GM12873 (cell line): ENCODE data around the gene HOXD10.

Source experiments
- CTCF ChIP-seq: IDR thresholded peaks from 2 replicates; pipeline ENCODE4 v1.5.1; 2012; ENCODE audit warnings: low read depth, mild to moderate bottlenecking, moderate library complexity, low read length, control low read depth; ENCODE audit not compliant: insufficient read depth; ENCODE audit errors: missing control alignments

The HOXD10 gene

DNA sequence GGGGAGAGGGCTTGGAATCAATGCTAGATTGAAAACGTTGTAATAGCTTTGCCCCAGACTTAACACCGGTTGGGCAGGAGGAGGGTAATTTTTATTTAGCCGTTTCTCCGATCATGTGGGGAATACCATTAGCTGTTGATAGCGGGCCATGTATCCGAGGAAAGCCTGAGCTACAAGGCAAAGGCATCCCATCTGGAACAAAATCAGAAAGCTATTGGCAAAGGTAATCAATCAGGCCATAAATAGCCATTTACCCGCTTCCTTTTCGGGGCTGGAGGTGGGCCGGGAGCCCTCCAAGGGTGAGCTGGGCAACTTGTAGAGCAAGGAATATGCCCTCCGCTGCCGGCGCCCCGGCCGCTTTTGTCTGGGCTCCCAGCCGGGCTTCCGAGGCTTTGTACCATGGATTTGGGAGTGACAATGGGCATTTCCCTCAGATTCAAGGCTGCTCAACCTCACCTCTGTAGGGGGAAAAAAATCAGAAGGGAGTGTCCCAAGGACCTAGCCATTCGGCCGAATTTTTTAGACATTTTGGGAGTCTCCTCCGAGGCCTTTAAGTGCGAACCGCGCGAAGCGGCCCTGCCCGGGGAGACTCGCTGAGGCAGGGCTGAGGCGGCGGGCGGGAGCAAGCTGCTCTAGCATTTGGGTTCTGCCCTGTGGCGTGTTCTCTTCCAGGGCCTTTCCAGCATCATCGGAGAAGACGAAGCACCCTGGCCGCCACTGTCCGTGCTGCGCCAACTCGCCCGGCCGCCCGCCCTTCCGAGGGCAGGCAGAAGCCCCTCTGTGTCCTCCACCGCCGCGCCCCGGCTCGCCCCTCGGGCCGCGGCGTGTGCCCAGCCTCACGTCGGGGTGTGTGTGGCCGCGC lies 4.8 kb downstream of the HOXD10 start:
- no peak for TF ChIP-seq CTCF

DNA sequence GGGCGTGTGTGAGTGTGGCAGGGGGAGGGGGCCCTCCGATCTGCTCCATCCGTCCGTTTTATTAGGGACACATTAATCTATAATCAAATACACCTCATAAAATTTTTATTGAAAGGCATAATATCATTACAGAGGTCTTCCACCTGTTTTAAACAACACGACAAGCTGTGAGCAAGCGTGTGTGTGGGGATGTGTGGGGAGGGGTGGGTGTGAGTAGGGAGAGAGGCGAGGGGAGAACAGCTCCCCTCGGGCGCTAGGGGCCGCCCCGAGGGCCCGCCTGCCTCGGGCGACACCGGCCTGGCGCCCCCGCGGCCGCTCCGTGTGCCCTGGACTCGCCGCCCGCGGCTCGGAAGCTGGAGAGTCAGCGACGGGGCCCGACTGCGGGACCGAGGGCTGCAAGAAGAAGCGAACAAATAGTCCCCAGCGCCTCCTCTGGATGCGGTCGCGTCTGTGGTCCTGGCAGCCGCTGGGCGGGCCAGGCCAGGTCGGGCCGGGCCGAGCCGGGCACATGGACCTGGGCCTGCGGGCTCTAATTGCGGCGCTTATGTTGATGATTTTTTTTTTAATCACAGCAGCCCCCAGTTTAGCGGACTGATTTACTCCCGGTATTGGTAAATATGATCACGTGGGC lies 5.6 kb downstream of the HOXD10 start:
- TF ChIP-seq CTCF = no peak

- no peak for TF ChIP-seq CTCF
These were observed 6.3 kb downstream of the HOXD10 start, which contains the start of gene HOXD9 for GRCh38 chr2:176122683-176123410. Gene HOXD9, plus strand, starts transcription at chr2:176122719. Its CDS starts 50 bp downstream, at chr2:176122769.

GRCh38 chr2:176123411-176124109 lies 7.0 kb downstream of the HOXD10 start:
- no peak for TF ChIP-seq CTCF

DNA sequence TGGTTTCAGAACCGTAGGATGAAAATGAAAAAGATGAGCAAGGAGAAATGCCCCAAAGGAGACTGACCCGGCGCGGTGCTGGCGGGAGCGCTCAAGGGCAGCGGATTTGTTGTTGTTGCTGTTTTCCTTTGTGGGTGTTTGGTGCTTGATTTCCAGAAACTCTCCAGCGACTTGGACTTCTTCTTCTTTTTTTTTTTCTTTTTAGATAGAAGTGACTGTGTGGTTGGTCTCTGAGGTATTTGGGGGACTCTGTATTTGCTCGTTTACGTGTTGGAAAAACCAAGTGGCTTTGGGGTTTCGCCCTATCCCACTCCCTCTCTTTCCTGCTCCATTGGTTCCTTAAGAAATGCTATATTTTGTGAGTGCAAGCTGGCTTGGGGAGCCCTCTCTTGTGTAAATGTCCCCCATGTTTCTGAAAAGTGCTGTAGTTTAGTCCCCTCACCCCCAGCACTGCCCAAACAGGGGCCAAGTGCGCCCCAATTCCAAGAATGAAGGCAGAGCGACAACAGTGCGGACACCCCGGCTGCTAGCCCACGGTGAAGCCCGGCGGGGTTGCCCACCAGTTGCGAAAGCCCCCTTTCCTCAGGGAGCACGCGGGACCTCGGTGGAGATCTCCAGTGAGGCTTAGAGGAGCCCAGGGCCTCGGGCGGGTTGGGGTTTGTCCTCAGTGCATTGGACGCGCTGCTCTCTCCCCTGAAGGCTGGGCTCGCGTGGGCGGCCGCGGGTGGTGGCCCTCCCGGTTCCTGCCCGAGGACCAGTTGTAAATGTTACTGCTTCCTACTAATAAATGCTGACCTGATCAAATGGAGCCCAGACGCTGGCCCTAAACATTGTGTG lies 7.8 kb downstream of the HOXD10 start:
- TF ChIP-seq CTCF = no peak

- TF ChIP-seq CTCF = no peak
These were observed 8.6 kb downstream of the HOXD10 start for GRCh38 chr2:176124947-176125771.
